HG02798 (cell line): ENCODE data around the gene MECR.

Experiments
- ATAC-seq: cut with Tn5 transposase; IDR thresholded peaks from one replicate; pipeline ENCODE4 v1.9.1; 2021; ENCODE audit warnings: mild to moderate bottlenecking; ENCODE audit not compliant: unreplicated experiment, poor library complexity

The MECR gene

DNA sequence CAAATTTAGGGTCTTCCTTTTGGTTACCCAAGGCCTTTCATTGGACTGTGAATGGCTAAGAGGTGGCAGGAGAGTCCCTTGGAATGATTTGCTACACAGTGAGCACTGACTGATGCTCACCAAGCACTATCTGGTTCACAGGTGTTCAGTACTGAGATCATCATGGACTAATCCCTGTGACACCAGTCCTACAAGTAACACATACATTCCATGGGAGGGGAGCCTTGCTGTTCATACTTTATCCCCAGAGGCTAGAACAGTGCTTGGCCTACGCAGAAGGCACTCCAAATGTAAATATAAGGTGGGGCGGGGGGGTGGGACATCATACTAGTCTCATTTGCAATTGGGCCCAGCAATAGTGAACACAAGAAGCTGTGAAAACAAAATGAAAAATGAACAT lies 86.6 kb downstream of the MECR start:
- no peak for ATAC-seq

- no peak for ATAC-seq
Observed at GRCh38 chr1:29142714-29143113, 88.0 kb downstream of the MECR start.
